Endothelial cell of umbilical vein (primary cell): ENCODE measurements around the gene FCGBP. TPM values are rescaled to one million over a fixed set of nuclear protein-coding genes. Genes with fewer than 3 reads are reported as not detected.
"Not testable (repeated sequence)": the region's sequence is repeated elsewhere in the genome, so short reads cannot be mapped to it uniquely, and the experiment has no call there.

Experiments used
- BruUV-seq: library from RNA; stranded (reverse); fragments of 400-500 nt; replicated peaks from 2 replicates; lab custom pipeline; 2021; lab: Mats Ljungman, UMichigan
- CTCF ChIA-PET: fragments of 300-600, 350-600 bp; sonication (Branson Sonifier 250); formaldehyde crosslinking; loops from one replicate; lab custom pipeline; 2021; ENCODE audit warnings: antibody characterized with exemption, inconsistent platforms; lab: Charles Lee
- POLR2A ChIA-PET: fragments of 300-600, 350-600 bp; sonication (Branson Sonifier 250); formaldehyde crosslinking; loops from one replicate; lab custom pipeline; 2021; ENCODE audit warnings: antibody characterized with exemption, inconsistent platforms; lab: Charles Lee
- DNase-seq: peaks from one replicate; pipeline ENCODE4 v3.0.0-alpha.2; 2011; ENCODE audit warnings: low read depth, low spot score
- FAIRE-seq: peaks from 2 replicates; lab custom pipeline; 2011; peaks lifted over from hg19 to GRCh38; lab: Jason Lieb, UNC
- H2AFZ ChIP-seq: 2 replicates; pipeline ENCODE4 v1.6.0; 2012; ENCODE audit warnings: low read depth, low read length, control low read depth, inconsistent platforms
- H3K27ac ChIP-seq: 2 replicates; pipeline ENCODE4 v1.5.1; 2011; ENCODE audit warnings: low read depth, mild to moderate bottlenecking, control low read depth, low read length, moderate library complexity; ENCODE audit not compliant: insufficient read depth
- H3K27me3 ChIP-seq, 2 experiments: 2 replicates each; pipeline versions ENCODE4 v1.6.0 to v1.6.1; 2011; ENCODE audit warnings: low read length in 2 of 2, mixed read lengths in 1 of 2; ENCODE audit not compliant: control insufficient read depth in 2 of 2, insufficient read depth in 2 of 2
- H3K36me3 ChIP-seq, 2 experiments: 2 replicates in 1 of 2; 3 replicates in 1 of 2; pipeline ENCODE4 v1.5.1; 2011; ENCODE audit warnings: low read length in 2 of 2, mild to moderate bottlenecking in 1 of 2, moderate library complexity in 1 of 2; ENCODE audit not compliant: control insufficient read depth in 2 of 2, insufficient read depth in 2 of 2; ENCODE audit errors: extremely low read depth in 1 of 2
- H3K4me1 ChIP-seq: 3 replicates; pipeline ENCODE4 v1.5.1; 2011; ENCODE audit warnings: mild to moderate bottlenecking, low read length; ENCODE audit not compliant: control insufficient read depth, insufficient read depth; ENCODE audit errors: extremely low read depth
- H3K4me2 ChIP-seq: 2 replicates; pipeline ENCODE4 v1.6.1; 2011; ENCODE audit warnings: low read length, control low read depth, mixed read lengths; ENCODE audit not compliant: insufficient read depth
- H3K4me3 ChIP-seq, 3 experiments: fragments of 200-600 bp in 1 of 3; sonication (generic), shearing (Covaris generic) in 1 of 3; replicated peaks in 1 of 3; 2 replicates each; pipeline ENCODE4 v1.5.1; 2011 to 2016; ENCODE audit warnings: control low read depth in 3 of 3, low read length in 3 of 3, mild to moderate bottlenecking in 2 of 3, inconsistent platforms in 1 of 3, low read depth in 1 of 3, moderate library complexity in 1 of 3; ENCODE audit not compliant: insufficient read depth in 1 of 3
- H3K79me2 ChIP-seq: 2 replicates; pipeline ENCODE4 v1.6.0; 2012; ENCODE audit warnings: low read length, inconsistent platforms; ENCODE audit not compliant: control insufficient read depth, insufficient read depth
- H3K9ac ChIP-seq: replicated peaks from 2 replicates; pipeline ENCODE3; 2011; ENCODE audit warnings: low read length, control low read depth; ENCODE audit not compliant: insufficient read depth; ENCODE audit errors: extremely low read depth
- H3K9me1 ChIP-seq: replicated peaks from 3 replicates; pipeline ENCODE4 v1.6.0; 2011; ENCODE audit warnings: mild to moderate bottlenecking, low read length; ENCODE audit not compliant: control insufficient read depth, insufficient read depth; ENCODE audit errors: extremely low read depth
- H3K9me3 ChIP-seq: replicated peaks from 2 replicates; pipeline ENCODE4 v1.5.1; 2012; ENCODE audit warnings: low read length, inconsistent platforms; ENCODE audit not compliant: control insufficient read depth, insufficient read depth
- H4K20me1 ChIP-seq: replicated peaks from 2 replicates; pipeline ENCODE3; 2011; ENCODE audit warnings: mild to moderate bottlenecking, low read length; ENCODE audit not compliant: control insufficient read depth, insufficient read depth; ENCODE audit errors: extremely low read depth
- CTCF ChIP-seq, 2 donors: IDR thresholded peaks; 1 replicate in 1 of 2; 2 replicates in 1 of 2; pipeline ENCODE4 v1.5.1; 2011; ENCODE audit warnings: low read length in 2 of 2, mild to moderate bottlenecking in 2 of 2, moderate library complexity in 2 of 2, control low read depth in 1 of 2, inconsistent platforms in 1 of 2, low read depth in 1 of 2; ENCODE audit not compliant: insufficient read depth in 1 of 2; ENCODE audit errors: extremely low read depth in 1 of 2
- EZH2 ChIP-seq: IDR thresholded peaks from 2 replicates; pipeline ENCODE4 v1.6.1; 2012; ENCODE audit warnings: borderline replicate concordance, low read depth, mild to moderate bottlenecking, moderate library complexity, low read length, inconsistent platforms; ENCODE audit not compliant: severe bottlenecking
- FOS ChIP-seq: IDR thresholded peaks from 2 replicates; pipeline ENCODE4 v1.6.1; 2011; ENCODE audit warnings: mild to moderate bottlenecking, low read length, moderate library complexity, borderline replicate concordance; ENCODE audit not compliant: insufficient read depth
- GATA2 ChIP-seq: IDR thresholded peaks from 2 replicates; pipeline ENCODE4 v1.7.0; 2011; ENCODE audit warnings: low read depth, mild to moderate bottlenecking, moderate library complexity, mixed read lengths, low read length; ENCODE audit not compliant: insufficient read length, insufficient read depth
- JUN ChIP-seq: IDR thresholded peaks from 2 replicates; pipeline ENCODE4 v1.6.1; 2011; ENCODE audit warnings: borderline replicate concordance, low read depth; ENCODE audit not compliant: insufficient read length, insufficient read depth
- MAX ChIP-seq: IDR thresholded peaks from 2 replicates; pipeline ENCODE4 v1.6.1; 2011; ENCODE audit not compliant: insufficient read depth, insufficient read length
- MYC ChIP-seq: IDR thresholded peaks from one replicate; pipeline ENCODE4 v1.6.1; 2011; ENCODE audit warnings: mild to moderate bottlenecking, low read depth, low read length
- POLR2A ChIP-seq: IDR thresholded peaks from 2 replicates; pipeline ENCODE4 v1.6.1; 2012; ENCODE audit warnings: low read depth, mild to moderate bottlenecking, control low read depth, low read length
- POLR2AphosphoS5 ChIP-seq: IDR thresholded peaks from 2 replicates; pipeline ENCODE4 v1.6.1; 2012; ENCODE audit warnings: low read depth, mild to moderate bottlenecking, control low read depth, low read length, moderate library complexity; ENCODE audit not compliant: insufficient read depth
- dilution Hi-C: fragments of 300-500 bp; cut with MboI; formaldehyde crosslinking; loops from one replicate; pipeline ENCODE4 v1.15.0; 2019; ENCODE audit warnings: low sequenced_read_pairs; ENCODE audit not compliant: extremely low pct_ligation_motif_present
- intact Hi-C: fragments of 100-400 bp; cut with micrococcal nuclease; formaldehyde crosslinking; loops from one replicate; pipeline ENCODE4 v1.10.0; 2022
- polyA plus RNA-seq, 4 experiments: library from polyadenylated mRNA; depleted of rRNA in 3 of 4; stranded (reverse) in 3 of 4; unstranded in 1 of 4; fragments of >200 nt; gene quantifications; 2 replicates each; pipeline versions ENCODE4 v1.2.1 to v1.2.3, GENCODE V29; 2011 to 2012; ENCODE audit warnings: missing spikeins in 1 of 4
- total RNA-seq: library from RNA; stranded (reverse); gene quantifications from 2 replicates; pipeline ENCODE4 v1.2.3, GENCODE V29; 2021

The FCGBP gene
- total and polyA plus RNA-seq, 2 donors (not counting 3 experiments of a cell fraction or from before 2014, with no cell fraction given), result 0.01 TPM; not detected in 1

GRCh38 chr19:39957886-39958285 is 23.5 kb upstream of the FCGBP start:
- H2AFZ ChIP-seq, H3K4me3 ChIP-seq, intact Hi-C loops, H3K27ac ChIP-seq, H3K79me2 ChIP-seq, CTCF ChIA-PET, BruUV-seq, FAIRE-seq, H3K9me3 ChIP-seq, dilution Hi-C loops, H3K4me1 ChIP-seq, H3K9ac ChIP-seq, H3K9me1 ChIP-seq, H3K36me3 ChIP-seq, H4K20me1 ChIP-seq, DNase-seq, POLR2A ChIA-PET, H3K4me2 ChIP-seq, H3K27me3 ChIP-seq: not testable (repeated sequence)

- H3K4me2 ChIP-seq, result no peak overlapping the region
- no peak for DNase-seq
- H3K36me3 ChIP-seq, result no peaks in the 10 kb centered on the region
- CTCF ChIA-PET, result interaction anchor here (0.9 kb wide), 1 partner anchor 17 kb away, joined by 5 read pairs; the partner anchor contains the start of gene PSMC4
- no peaks in the 10 kb centered on the region for H4K20me1 ChIP-seq
- POLR2A ChIA-PET, result no interaction called here
- H3K9me3 ChIP-seq, result no peaks in the 10 kb centered on the region
- H3K27ac ChIP-seq, result no peak overlapping the region
- no peaks in the 10 kb centered on the region for H3K4me1 ChIP-seq
- no peak overlapping the region for H2AFZ ChIP-seq
- BruUV-seq, result no TSS peak
- dilution Hi-C loops, result no loop called here
- FAIRE-seq, result no peak
- no peaks in the 10 kb centered on the region for H3K79me2 ChIP-seq
- no peak overlapping the region for H3K4me3 ChIP-seq
- H3K9me1 ChIP-seq, result no peaks in the 10 kb centered on the region
- TF ChIP-seq GATA2 (no peak), MAX (no peak), POLR2AphosphoS5 (no peak), JUN (no peak), CTCF (IDR thresholded peaks at IDR 0.05; ENCODE audit: extremely low read depth in 1 of 2, insufficient read depth in 1 of 2, low read depth in 1 of 2, low read length in 2 of 2) (no peak), POLR2A (no peak), FOS (no peak), MYC (no peak), EZH2 (no peak)
- intact Hi-C loops, result no loop called here
- H3K9ac ChIP-seq, result no peak overlapping the region
- no peaks in the 10 kb centered on the region for H3K27me3 ChIP-seq
Observed at GRCh38 chr19:39953915-39954314, 19.5 kb upstream of the FCGBP start.
